ENCODE data around the gene DUSP2. TPM values are rescaled to one million over a fixed set of nuclear protein-coding genes. Genes with fewer than 3 reads are reported as not detected.

The DUSP2 gene
- polyA plus RNA-seq, 12 donors, result 2.0 to 8.9 (median 2.8) TPM; not detected in 2

- no peak for DNase-seq
Measured at GRCh38 chr2:96135171-96135570, 10.1 kb downstream of the DUSP2 start.

- DNase-seq, result no peak
Measured at GRCh38 chr2:96134421-96134820, 10.8 kb downstream of the DUSP2 start.

GRCh38 chr2:96131813-96132745 lies 13.2 kb downstream of the DUSP2 start:
- no peak for DNase-seq

- DNase-seq, result no peak
Measured at GRCh38 chr2:96131152-96131812, 14.0 kb downstream of the DUSP2 start.

GRCh38 chr2:96130483-96130882 lies 14.8 kb downstream of the DUSP2 start:
- DNase-seq, result no peak

- no peak for DNase-seq
Measured at GRCh38 chr2:96129528-96130120, 15.6 kb downstream of the DUSP2 start.

- no peak for DNase-seq
Measured at GRCh38 chr2:96128456-96128855, 16.8 kb downstream of the DUSP2 start.

GRCh38 chr2:96124406-96125265 lies 20.6 kb downstream of the DUSP2 start:
- DNase-seq, result no peak

GRCh38 chr2:96123936-96124335 lies 21.3 kb downstream of the DUSP2 start:
- no peak for DNase-seq

- DNase-seq, result no peak
Measured at GRCh38 chr2:96123290-96123689, 21.9 kb downstream of the DUSP2 start.

- DNase-seq, result no peak
Measured at GRCh38 chr2:96122391-96122790, 22.8 kb downstream of the DUSP2 start.

- no peak for DNase-seq
Measured at GRCh38 chr2:96121414-96121813, 23.8 kb downstream of the DUSP2 start.

GRCh38 chr2:96120991-96121390 lies 24.2 kb downstream of the DUSP2 start:
- no peak for DNase-seq

GRCh38 chr2:96120091-96120720 lies 25.0 kb downstream of the DUSP2 start:
- no peak for DNase-seq

- DNase-seq, result no peak
Measured at GRCh38 chr2:96119389-96119751, 25.9 kb downstream of the DUSP2 start.

- no peak for DNase-seq
Measured at GRCh38 chr2:96118698-96119388, 26.4 kb downstream of the DUSP2 start.

- no peak for DNase-seq
Measured at GRCh38 chr2:96117701-96118588, 27.3 kb downstream of the DUSP2 start.

- DNase-seq, result no peak
Measured at GRCh38 chr2:96116879-96117533, 28.2 kb downstream of the DUSP2 start.

GRCh38 chr2:96116424-96116878 lies 28.8 kb downstream of the DUSP2 start, which contains the start of gene ADRA2B:
TSS of gene ADRA2B (minus strand) at chr2:96116571. CDS start at chr2:96116149, 422 bp downstream.
- no peak for DNase-seq

Measured in muscle of arm (tissue), 12 donors.